Measurements from ENCODE around the gene DEGS2. TPM values are rescaled to one million over a fixed set of nuclear protein-coding genes. Genes with fewer than 3 reads are reported as not detected.

Gene DEGS2
- total RNA-seq, 6 experiments from 2014 or later = 0.09 to 0.55 (median 0.22) TPM

DNA sequence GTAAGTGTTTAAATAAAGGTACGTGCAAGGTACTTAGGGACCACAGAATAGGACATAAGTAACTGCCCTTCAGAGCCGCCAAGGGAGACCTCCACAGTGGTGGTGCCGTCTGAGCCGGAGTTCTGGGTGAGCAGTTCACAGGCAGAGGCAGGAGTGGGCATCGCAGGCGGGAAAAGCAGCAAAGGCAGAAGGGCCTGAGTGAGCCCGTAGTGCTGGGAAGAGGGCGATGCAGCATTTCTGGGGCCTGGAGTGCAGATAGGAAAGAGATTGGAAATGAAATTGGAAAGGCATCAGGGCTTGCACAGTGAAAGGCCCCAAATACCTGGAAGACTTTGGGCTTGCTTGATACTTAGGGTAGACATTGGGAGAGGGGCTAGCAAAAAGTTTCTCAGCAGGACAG, 61.3 kb downstream of the DEGS2 start:
- DNase-seq (peak in 1 of 3 donors; percentile 28), ATAC-seq (no peak)
- no peak for TF ChIP-seq POLR2A (IDR thresholded peaks at IDR 0.05)
- TF ChIP-seq, protein P1, sequence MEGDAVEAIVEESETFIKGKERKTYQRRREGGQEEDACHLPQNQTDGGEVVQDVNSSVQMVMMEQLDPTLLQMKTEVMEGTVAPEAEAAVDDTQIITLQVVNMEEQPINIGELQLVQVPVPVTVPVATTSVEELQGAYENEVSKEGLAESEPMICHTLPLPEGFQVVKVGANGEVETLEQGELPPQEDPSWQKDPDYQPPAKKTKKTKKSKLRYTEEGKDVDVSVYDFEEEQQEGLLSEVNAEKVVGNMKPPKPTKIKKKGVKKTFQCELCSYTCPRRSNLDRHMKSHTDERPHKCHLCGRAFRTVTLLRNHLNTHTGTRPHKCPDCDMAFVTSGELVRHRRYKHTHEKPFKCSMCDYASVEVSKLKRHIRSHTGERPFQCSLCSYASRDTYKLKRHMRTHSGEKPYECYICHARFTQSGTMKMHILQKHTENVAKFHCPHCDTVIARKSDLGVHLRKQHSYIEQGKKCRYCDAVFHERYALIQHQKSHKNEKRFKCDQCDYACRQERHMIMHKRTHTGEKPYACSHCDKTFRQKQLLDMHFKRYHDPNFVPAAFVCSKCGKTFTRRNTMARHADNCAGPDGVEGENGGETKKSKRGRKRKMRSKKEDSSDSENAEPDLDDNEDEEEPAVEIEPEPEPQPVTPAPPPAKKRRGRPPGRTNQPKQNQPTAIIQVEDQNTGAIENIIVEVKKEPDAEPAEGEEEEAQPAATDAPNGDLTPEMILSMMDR (IDR thresholded peaks at IDR 0.05) = no peak
- no peak overlapping the region for H3K27ac ChIP-seq
- no peaks in the 10 kb centered on the region for H3K9me3 ChIP-seq
- no peaks in the 10 kb centered on the region for H3K27me3 ChIP-seq
- no peak overlapping the region for H3K4me3 ChIP-seq
- WGBS (ENCODE audit: insufficient coverage, low coverage, low lambda C conversion rate, missing lambda C conversion rate) = 90% methylated on average over 8 of the region's 8 CpGs
- H3K4me1 ChIP-seq = peaks cover 0 to 6% (median 0%) of the 10 kb centered on the region in 4 donors
- peaks cover 0 to 17% (median 8%) of the 10 kb centered on the region in 4 donors for H3K36me3 ChIP-seq
- intact Hi-C loops (cut with DNase I) = no loop called here

DNA sequence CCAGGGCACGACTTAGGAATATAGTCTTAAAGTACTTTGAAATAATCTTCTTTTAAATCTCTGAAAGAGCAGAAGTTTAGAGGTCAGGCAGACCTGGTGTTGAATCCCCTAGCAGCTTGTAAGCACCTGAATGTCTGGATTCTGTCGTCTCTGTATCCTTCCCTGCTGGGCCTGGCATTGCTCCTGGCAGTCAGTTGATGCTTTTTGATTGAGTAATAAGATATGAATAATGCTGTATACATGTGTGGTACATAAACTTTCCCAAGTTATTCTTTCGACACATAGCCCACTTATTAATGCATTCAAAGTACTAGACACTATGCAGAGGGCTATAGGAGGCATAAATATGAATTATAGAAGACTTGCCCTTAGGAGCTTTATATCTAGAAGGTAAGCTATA, 62.8 kb downstream of the DEGS2 start:
- Histone ChIP-seq H3K9me3 (no peaks in the 10 kb centered on the region), H3K4me1 (no peaks in the 10 kb centered on the region), H3K36me3 (peaks cover 0 to 17% (median 8%) of the 10 kb centered on the region in 4 donors), H3K4me3 (no peak overlapping the region), H3K27ac (no peak overlapping the region), H3K27me3 (no peaks in the 10 kb centered on the region)
- no peak for DNase-seq
- intact Hi-C loops (cut with DNase I) = no loop called here
- TF ChIP-seq POLR2A (IDR thresholded peaks at IDR 0.05) = no peak
- TF ChIP-seq, protein P1 (IDR thresholded peaks at IDR 0.05) = no peak
- 75% methylated on average over 3 of the region's 3 CpGs for WGBS (ENCODE audit: insufficient coverage, low coverage, low lambda C conversion rate, missing lambda C conversion rate)
- ATAC-seq = no peak

MicroRNA genes within 50 kb of the gene (microRNA counts, 767-probe panel; counts per million panel counts)
- microRNA hsa-miR-151b (237 counts per million), microRNA hsa-miR-342-3p (10,775 counts per million, percentile 60 among the panel's probes with 10 or more counts), microRNA hsa-miR-342-5p (237 counts per million)

Small RNA genes lying within 50 kb of the gene (microRNA-seq; reads per million reads assigned to microRNA genes)
- 123 to 183 reads per million in 2 donors for gene MIR151B
- gene MIR342 = 1,537 to 1,709 reads per million in 2 donors

Small RNA genes lying within 50 kb of the gene (small RNA-seq; reads per million reads assigned to genes)
- gene MIR151B = 0.58 to 2.0 reads per million in 2 experiments
- gene MIR342 = 52.8 to 62.8 reads per million in 2 experiments

Other genes starting within 250 kb of the DEGS2 start
- 100 to 1,000 TPM in 2 of 6 experiments, 10 to 100 TPM in 4; 23.6 to 162 (median 68.4) TPM for gene EVL, start 94.2 kb downstream of the DEGS2 start, total RNA-seq
- gene YY1, start 79.5 kb upstream of the DEGS2 start, total RNA-seq = 10 to 100 TPM; 24.4 to 52.5 (median 36.1) TPM
- 10 to 100 TPM; 14.1 to 30.3 (median 18.2) TPM for gene SLC25A29, start 146.8 kb upstream of the DEGS2 start, total RNA-seq
- gene SLC25A47, start 163.7 kb upstream of the DEGS2 start, total RNA-seq = 100 to 1,000 TPM in 4 of 6 experiments, 10 to 100 TPM in 2; 74.8 to 378 (median 229) TPM
- 1 to 10 TPM; 3.5 to 8.2 (median 4.5) TPM for gene WDR25, start 216.8 kb upstream of the DEGS2 start, total RNA-seq

All from right lobe of liver (tissue), 6 donors.